ENCODE measurements around the gene MON2. TPM values are rescaled to one million over a fixed set of nuclear protein-coding genes. Genes with fewer than 3 reads are reported as not detected.
A peak's percentile ranks its signal among the peaks of the same experiment; 100 is the strongest.

Gene MON2, protein sequence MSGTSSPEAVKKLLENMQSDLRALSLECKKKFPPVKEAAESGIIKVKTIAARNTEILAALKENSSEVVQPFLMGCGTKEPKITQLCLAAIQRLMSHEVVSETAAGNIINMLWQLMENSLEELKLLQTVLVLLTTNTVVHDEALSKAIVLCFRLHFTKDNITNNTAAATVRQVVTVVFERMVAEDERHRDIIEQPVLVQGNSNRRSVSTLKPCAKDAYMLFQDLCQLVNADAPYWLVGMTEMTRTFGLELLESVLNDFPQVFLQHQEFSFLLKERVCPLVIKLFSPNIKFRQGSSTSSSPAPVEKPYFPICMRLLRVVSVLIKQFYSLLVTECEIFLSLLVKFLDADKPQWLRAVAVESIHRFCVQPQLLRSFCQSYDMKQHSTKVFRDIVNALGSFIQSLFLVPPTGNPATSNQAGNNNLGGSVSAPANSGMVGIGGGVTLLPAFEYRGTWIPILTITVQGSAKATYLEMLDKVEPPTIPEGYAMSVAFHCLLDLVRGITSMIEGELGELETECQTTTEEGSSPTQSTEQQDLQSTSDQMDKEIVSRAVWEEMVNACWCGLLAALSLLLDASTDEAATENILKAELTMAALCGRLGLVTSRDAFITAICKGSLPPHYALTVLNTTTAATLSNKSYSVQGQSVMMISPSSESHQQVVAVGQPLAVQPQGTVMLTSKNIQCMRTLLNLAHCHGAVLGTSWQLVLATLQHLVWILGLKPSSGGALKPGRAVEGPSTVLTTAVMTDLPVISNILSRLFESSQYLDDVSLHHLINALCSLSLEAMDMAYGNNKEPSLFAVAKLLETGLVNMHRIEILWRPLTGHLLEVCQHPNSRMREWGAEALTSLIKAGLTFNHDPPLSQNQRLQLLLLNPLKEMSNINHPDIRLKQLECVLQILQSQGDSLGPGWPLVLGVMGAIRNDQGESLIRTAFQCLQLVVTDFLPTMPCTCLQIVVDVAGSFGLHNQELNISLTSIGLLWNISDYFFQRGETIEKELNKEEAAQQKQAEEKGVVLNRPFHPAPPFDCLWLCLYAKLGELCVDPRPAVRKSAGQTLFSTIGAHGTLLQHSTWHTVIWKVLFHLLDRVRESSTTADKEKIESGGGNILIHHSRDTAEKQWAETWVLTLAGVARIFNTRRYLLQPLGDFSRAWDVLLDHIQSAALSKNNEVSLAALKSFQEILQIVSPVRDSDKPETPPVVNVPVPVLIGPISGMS (N-terminal part only)
- 172 TPM for total RNA-seq

DNA sequence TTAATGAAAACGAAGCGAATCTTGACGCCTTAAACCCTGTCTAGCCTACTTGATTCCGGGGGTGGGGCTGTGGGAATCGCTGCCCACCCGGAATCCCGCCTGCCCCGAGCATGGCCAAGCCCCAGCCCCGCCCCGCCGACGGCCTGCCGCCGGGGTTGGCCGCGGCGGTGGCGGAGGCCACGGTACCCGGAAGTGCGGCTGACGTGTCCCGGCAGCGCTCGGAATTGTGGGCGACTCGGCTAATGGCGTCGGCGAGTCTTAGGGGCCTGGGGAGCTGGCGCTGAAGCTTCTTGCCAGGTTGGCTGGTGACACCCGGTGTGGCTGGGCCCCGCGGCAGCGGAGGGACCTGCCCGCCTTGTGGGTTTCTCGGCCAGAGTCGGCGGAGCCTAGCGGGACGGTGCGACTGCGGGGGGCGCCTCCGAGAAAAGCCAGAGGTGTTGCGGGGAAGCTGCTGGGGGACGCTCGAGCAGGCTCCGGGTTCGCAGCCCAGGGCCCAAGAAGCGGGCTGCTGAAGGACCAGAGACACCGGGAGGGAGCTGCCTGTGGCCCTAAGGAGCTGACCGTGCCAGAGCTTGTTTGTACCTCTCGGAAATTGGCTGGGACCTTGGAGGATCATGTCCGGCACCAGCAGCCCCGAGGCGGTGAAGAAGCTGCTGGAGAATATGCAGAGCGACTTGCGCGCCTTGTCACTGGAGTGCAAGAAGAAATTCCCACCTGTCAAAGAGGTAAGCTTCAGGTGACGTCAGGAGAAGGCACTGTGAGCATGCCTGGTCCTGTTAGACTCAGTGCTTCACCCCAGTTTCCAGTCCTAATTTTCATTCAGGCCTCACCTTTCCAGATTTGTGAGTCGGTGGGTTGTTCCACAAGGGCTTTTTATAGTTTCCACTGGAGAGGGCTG, at the start of gene MON2:
Gene MON2 (plus strand): TSS at position 233 of the 898 bp plus-strand sequence. CDS start 382 bp downstream, at position 615.

Small RNA genes lying within 50 kb of the gene (small RNA-seq; reads per million reads assigned to genes)
- 2,874 reads per million, percentile 99 among the genes with 10 or more reads in this experiment for gene MIRLET7I (ENCODE audit: low replicate concordance)
- not detected for gene RNU6-399P (ENCODE audit: low replicate concordance)

Other genes with a start within 250 kb of the MON2 start
- 202 TPM for gene USP15, start 206.4 kb upstream of the MON2 start, total RNA-seq

All from parietal lobe (tissue), 2 donors.